Hepatic stellate cell (primary cell): Measurements from ENCODE around the gene PPP2R2C.

Experiments used
- DNase-seq: peaks from one replicate; pipeline ENCODE4 v3.0.0; 2011; ENCODE audit warnings: low spot score

Gene PPP2R2C

DNA sequence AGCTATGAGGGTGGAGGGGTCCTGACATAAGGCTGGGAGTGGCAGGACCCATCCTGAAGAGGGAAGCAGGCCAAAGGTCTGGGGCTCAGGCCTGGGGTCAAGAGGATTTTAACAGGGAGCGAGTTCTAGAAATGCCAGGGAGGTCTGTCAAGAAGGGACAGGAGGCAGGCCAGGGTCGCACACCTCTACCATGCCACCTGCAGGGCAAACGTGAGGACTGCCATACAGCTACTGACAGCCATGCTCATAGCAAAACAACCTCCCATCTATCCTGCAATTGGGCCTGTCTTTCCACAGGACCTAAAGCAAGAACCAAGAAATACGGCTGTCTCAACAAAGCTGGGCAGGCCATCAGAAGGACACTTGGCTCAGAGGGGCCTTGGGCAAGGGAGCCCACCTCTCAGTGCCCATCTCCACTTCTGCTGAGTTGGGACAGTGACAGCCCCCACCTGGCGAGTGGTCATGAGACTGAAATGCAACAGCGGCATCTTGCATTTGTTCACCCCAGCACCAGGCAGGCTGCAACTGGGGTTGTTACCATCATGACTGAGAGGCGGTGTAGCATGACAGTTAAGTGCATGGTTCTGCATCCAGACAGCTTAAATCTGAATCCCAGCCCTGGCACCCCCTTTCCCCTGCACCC lies 110.0 kb downstream of the PPP2R2C start:
- no peak for DNase-seq

DNA sequence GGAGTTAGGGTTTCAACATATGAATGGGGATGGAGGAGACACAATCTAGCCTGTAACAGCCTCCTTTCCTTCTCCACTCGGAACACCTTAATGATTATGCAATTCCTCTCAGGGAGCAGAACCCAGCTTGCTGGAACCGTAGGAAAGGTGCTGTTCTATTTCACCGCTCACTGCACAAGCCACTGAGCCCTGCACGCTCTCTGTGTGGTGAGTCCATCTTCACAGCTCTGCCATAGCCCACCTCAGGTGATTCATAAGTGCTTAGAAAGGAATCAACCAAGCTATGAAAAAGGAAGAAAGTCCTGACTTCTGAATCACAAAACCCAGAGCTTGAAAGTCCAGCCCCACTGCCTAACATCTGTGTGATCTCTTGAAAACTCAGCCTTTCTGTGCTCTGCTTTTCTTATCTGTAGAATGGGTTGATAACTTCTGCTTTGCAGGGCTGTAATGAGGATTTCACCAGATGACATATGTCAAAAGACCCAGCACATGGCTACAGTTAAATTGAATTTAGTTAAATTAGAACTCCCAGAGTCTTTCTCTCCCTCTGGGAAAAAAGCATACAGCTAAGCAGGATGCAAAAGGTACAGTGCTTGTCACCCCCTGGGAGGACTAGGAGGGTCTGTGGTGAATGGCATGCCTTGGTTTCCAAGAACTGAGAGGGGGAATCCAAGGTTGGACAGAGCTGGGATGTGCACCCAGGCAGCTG lies 111.2 kb downstream of the PPP2R2C start:
- DNase-seq = no peak

DNA sequence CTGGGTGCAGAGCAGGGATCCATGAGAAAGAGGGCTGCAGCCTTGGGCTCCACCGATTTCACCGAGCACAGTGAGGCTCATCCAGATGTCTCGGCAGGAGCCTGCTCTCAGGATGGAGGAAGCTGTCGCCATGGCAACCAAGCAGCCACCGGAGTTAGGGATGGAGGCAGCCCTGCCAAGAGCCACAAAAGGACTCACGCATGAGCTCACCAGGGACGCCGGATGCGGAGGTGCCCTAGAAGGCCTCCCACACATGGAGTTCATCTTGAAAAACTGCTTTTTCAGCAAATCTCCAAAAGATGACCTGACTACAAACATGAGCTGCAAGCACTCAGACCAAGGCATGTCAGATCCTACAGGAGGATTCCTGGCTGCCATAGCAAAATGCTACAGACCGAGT lies 112.0 kb downstream of the PPP2R2C start:
- no peak for DNase-seq

DNA sequence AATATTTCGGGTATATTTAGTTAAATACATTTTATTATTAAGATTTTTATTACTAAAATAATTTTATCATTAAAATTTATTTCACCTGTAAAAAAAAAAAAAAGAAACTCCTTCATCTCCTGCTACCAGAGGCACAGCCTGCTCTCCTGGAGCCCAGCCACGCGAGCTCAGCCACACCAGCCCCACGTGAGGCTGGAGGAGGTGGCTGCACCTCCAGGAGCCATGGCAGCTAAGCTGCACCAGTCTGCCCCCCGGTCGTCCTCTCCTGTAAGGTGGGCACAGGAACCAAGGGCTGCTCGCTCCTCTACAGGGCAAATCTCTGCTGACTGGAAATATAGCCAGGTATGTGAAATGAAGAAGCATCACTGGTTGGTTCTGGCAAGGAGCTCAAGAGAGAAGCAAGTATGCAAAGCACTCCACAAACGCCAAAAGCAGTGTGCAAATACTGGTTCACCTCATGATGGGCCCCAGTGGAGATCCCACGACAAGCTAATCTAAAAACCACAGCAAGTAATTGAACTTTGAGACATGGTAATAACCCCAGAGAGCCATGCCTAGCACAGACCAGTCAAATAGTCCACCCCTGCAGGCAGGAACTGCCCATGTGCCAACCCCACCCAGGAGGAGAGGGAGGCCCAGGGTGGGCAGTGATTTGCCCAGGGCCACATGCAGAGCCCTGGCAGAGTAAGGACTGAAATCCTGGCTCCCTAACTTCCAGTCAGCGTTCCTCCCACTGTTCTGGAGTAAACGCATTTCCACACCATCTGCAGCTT lies 112.7 kb downstream of the PPP2R2C start:
- DNase-seq = no peak

DNA sequence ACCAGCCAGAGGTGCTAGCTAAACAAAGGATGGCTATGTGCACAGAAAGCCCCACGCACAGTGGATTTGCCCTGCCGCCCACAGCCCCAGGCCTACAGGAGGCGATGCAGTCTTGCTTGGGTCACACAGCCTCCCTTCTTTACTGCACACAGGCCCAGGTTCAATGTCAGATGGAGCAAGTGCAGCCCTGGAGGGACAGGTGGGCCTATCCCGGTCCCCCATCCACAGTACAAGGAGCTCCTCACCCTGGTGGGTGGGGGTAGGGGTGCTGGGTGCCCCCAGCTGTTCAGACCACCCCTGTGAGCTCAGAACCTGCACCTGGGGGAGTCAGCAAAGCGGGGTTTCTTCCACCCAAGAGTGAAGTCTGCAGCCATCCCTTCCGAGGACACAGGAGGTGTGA lies 114.9 kb downstream of the PPP2R2C start:
- no peak for DNase-seq

DNA sequence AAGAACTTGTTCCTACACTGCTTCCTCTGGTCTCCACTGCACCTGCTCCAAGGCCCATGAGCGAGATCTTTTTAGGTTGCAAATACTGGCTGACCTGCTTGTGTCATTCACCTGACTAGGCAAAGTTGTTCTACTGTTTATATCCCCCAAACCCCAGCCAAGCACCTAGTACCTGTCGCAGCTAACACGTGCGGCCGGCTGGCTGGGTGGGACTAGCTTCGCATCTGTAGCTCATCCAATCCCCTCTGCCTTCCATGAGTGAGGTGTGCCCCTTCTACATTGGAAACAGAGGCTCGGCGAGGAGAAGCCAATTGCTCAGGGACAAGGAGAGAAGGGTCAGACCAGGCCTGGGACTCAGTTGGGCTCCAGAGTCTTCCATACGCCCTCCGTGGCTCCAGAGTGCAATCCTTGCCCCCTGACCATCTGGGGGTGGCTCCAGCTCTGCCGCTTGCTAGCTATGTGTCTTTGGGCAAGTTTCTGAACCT lies 116.3 kb downstream of the PPP2R2C start:
- DNase-seq = no peak

DNA sequence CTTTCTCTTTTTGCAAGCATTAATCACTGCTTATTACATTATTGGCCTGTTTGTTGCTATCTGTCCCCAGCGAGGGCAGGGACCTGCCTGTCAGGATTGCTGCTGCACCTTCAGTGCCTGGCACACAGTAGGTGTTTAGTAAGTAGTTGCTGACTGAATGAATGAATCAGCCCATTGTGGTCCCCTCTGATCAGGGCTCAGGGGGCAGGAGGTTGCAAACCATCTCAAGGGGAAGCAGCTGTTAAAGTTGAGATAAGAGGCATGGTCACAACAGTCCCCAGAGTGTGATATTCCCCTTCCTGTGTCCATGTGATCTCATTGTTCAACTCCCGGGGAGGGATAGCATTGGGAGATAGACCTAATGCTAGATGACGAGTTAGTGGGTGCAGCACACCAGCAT lies 117.4 kb downstream of the PPP2R2C start:
- DNase-seq = no peak

DNA sequence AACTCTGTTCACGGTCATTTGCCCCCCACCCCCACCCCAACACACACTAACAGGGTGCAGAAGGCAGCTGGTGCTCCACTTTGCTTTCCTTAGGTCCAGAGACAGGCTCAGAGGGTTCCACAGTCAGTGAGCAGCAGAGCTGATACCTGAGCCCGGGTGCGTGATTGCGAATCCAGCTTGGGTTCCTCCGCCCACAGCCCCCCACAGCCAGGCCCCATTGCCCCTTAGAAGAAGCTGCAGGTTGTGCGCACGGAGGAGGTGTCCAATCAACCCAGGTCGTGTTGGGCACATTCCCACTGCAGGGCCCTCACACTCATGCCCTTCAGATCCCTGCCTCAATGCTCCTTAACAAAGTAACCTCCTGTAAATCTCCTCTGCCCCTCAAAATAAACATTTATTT lies 117.8 kb downstream of the PPP2R2C start:
- DNase-seq = no peak

DNA sequence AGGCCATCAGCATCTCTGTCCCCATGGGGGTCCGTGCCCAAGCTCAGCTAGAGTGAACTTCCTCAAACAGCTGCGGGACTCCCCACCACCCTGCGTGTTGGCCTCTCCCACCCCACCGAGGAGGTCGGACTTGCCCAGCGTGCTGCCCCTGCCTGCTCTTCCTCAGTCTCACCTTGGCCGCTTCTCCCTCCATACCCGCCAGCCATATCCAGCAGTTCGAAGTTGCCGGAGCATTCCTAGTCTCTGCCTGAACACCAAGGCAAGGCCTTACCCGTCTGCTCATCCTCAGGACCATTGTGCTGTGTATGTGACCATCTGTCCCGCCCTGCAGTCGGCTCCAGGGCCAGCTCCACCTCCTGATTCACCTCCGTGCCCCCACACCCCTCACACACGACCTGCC lies 118.3 kb downstream of the PPP2R2C start:
- no peak for DNase-seq

DNA sequence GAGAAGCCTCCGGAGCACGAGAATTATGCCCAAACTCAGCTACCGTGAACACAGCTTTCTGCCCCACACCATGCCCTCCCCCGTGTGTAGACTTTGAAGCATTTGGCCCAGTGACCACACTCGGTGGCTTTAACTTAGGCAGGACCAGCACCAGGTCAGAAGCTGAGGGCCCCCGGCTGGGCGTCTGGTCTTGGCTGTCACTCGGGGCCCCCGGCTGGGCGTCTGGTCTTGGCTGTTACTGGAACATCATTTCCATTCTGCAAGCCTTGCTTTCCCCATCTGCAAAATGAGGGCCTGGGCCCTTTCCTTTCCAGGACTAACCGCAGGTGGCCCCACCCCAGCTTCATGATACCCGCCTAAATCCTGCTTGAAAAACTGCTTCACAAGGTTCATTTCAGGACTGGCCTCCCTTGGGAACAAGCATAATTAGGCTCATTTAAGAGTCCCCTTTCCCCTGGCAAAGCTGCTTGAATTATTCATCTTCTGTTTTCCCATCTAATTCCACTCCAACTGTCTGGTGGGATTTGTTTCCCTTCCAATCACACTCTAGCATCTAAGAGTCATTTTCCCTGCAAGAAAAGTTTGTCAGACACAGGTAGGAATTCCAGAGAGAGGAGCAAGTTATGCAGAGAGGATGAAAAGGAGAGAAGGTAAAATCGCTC lies 120.3 kb downstream of the PPP2R2C start:
- no peak for DNase-seq

DNA sequence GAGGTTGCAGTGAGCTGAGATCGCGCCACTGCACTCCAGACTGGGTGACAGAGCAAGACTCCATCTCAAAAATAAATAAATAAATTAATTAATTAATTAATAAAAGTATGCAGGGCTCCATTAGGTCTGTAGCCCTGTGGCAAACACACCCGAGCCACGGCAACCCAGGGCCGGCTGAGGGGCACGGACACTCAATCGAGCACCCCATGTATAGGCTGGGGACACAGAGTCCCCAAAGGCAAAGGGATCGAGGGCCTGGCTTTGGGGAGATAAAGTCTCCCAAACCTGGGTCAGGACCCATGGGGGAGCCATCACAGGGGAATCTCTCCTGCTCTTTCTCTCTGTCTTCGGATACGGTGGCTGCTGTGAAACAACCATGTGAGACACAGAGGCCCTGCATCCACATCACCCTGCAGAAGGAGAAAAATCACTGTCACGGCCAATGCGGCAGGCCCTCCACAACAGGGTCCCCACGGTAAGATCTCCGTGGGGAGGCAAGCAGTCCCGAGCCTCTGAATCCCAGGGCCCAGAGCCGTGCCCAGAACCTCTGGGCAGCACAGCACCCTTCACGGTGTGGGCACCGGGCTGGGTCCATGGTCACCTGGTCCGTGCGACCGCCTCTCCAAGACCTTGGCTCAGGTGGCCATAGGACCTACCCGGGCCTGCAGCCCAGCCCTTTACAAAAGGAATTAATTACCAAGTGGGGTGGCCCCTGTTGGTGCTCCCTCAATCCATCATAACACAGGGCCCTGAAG lies 121.0 kb downstream of the PPP2R2C start:
- no peak for DNase-seq

DNA sequence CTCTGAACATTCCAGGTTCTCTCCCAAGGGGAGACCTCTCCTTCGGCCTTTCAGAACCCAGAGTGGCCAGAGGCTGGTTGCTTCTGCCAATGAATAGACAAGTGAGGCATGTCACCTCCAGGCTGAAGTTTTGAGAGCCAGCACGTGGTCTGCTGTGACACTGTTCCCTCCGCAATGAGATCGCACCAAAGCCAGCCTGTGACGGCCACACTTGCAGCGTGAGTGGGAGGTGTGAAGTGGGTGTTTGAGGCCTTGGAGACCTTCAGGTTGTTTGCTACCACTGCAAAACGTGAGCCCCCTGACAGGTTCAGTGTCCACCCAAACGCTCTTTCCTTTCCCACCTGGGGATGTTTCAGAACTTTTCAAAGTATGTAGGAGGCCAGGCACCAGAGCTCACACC lies 121.8 kb downstream of the PPP2R2C start:
- DNase-seq = no peak

DNA sequence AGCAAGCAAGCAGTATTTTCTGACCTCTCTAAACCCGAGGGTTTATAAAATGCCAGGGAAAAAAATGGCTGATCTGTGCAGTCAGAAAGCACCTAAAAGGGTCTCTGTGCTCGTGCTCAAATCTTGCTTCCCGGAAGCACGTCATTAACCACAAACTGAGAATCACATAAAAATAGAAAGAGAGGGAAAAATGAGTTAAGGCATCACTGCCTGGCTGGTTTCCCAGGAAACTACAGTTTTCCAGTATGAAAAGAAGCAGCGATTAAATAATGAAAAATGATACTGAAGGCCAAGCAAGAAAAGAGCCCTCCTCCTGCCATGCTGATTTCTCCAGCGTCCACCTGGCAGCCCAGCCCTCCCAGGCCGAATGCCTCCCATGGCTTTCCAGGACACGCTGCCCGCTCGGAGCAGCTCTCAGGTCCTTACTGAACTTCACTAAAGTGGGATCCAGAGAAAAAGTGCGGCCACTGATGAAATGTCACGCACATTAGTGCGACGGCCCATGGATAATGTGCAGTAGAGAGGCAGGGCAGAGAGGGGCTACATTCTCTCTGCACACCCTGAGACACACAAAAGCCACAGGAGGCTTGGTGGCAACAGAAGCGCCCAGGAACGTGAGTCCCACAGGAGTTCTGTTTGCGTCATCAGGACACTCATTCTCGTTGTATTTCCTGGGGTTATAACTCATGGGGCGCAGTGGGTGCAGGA lies 122.4 kb downstream of the PPP2R2C start:
- DNase-seq = no peak

DNA sequence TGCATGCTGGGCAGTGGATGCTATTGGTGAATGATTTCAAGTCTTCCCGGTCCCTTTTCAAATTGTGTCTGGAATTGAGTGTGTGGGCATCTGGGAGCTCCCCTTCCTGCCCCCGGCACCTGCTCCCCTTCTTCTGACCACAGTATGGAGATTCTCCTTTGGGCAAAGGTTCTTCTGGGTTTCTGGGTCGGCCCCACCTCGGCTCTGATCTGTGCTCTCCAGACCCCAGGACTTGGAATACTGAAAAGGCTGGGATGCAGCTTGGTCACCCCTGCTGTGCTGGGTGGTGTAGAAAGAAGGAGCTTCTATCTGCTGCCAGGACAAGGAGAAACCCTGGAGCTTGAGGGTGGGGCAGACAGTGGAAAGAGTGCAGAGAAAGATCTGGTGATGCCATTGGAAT lies 124.0 kb downstream of the PPP2R2C start:
- DNase-seq = no peak

DNA sequence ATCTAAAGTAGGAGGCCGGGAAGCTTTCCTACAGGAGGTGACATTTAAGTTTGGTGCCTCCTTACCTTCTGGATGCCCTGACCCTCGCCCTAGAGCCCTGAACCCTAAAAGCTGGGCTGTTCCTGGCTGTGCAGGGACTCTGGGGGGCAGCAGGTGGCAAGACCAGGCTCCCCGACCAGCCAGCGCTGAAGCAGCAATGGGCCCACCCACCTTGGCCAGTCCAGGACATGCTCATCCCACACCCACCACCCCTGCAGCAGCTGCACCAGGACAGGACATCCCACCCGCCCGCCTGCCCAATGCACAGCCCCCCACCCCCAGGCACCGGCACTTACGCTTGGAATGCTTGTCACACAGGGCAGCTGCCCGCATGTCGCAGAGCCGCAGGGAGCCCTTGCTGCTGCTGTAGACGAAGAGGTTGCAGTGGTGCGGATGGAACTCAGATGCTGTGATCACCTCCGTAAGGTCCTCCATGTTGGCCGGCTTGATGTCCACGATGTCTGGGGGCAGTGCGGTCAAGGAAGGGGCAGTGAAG lies 124.8 kb downstream of the PPP2R2C start:
- no peak for DNase-seq

DNA sequence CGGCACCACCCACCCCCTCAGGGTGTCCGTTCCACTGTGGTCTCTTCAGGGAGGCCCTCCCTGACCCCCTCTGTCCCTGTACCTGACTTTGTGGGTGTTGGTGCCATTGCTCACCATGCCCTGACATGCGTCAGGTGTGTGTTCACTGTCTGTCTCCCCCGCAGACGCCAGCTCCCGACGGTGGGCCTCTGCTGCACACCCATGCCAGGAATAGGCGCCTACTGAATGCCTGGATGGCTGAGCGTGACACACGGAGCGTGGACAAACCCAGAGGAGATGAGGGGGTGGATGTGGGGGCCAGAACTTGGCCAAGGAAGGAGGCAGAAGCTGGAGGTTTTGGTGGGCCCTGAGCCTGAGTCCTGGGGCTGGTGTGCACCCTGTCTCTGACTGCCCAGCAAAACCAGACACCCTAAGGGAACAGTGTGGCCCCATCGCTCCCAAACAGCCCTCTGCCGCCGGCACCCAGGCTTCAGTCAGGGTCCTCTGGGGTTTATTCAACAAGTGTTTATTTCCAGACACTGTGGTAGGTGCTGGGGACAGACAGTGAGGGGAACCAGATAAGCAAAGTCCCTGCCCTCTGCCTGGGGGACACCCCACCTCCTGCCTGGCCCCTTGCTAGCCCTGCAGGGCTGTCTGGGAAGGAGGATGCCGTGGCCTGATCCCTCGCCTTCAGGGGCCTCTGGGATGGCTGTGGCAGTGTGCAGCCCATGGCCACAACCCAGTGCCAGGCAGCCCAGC lies 125.9 kb downstream of the PPP2R2C start:
- no peak for DNase-seq

DNA sequence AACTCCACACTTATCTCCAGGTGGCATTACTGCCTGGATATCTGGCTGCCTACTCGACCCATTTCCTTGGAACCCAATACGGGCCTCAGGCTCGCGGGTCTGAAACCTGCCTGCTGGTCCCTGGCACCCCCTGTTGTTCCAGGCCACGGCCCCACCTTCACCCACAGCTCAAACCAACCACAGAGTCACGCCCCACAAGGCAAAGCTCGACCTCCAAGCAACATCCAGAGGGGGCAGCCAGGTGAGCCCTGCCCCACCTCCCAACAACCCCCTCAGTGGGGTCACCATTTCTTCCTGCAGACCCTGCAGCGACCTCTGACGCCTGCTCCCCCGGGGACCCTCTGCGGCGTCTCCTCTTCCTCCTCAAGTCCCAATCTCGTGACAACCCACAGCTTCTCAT lies 126.5 kb downstream of the PPP2R2C start:
- no peak for DNase-seq

DNA sequence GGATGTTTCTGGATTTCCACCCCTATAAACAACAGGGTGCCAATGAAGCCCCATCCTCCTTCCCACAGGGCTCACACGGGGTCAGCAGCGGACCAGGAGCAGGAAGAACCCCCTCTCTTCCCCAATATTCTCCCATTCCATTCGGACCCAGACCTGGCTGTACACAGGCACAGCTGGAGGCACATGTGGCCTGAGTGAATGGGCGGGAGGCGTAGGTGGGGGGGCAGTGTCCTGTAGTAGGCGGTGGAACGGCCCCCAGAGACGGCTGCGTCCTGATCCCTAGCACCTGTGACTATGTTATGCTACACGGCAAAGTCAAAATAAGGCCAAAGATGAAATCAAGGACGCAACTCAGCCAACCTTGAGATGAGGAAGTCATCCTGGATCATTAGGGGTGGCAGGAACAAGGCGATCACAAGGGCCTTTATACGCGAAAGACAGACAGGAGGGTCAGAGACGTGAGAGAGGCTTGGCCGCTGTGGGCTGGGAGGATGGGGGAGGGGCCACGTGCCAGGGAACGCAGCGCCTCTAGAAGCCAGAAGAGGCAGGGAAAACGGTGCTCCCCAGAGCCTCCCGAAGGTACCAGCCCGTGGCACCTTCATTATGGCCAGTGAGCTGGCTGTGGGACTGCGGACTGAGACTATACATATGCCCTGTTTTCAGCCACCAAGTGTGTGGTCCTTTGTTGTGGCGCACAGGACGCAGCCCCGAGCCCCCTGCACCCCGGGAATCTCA lies 127.2 kb downstream of the PPP2R2C start:
- DNase-seq = no peak

DNA sequence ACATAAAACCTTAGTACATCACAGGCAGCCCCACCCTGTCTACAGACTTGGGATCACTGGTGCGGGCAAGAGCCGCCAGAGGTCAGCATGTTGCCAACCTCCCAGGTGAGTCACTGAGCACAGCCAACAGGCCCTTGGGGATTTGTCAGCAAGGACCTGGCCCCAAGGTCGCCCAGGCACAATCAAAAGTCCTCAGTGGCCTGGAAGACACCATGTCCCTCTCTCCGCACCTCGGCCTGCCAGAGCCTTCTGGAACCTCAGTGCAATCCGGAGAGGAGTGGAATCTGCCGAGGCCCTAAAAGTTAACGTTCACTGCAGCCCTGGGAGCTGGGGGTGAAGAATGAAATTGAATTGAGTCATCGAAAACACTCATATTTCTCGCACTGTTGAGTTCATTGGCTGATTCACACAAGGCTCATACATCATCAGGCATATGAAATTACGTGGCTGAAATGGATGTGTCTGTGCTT lies 128.4 kb downstream of the PPP2R2C start:
- DNase-seq = peak; percentile 52
